K562 (cell line): Measurements from ENCODE around the gene RBM27. TPM values are rescaled to one million over a fixed set of nuclear protein-coding genes. Genes with fewer than 3 reads are reported as not detected.

Experiments
- ATAC-seq: fragments of 200-7000 bp; cut with Tn5 transposase; 3 replicates; pipeline ENCODE4 v1.9.1; 2020; ENCODE audit warnings: moderate library complexity
- BruUV-seq: library from RNA; stranded (reverse); fragments of 400-500 nt; replicated peaks from 2 replicates; lab custom pipeline; 2021; lab: Mats Ljungman, UMichigan
- CTCF ChIA-PET: fragments of 300-600 bp; formaldehyde crosslinking; extraction: SDS; loops from one replicate; lab custom pipeline; 2021; ENCODE audit warnings: low intra/inter-chr PET ratio; lab: Yijun Ruan, JAX
- POLR2A ChIA-PET: fragments of 300-600, 350-650 bp; sonication (Branson Sonifier 250); formaldehyde crosslinking; extraction: SDS; loops from one replicate; lab custom pipeline; 2021; ENCODE audit warnings: antibody characterized with exemption, inconsistent platforms; lab: Yijun Ruan, JAX
- DNase-seq, 4 experiments: peaks; one replicate each; pipeline versions ENCODE4 v3.0.0 to v3.0.0-alpha.2; 2011 to 2018; ENCODE audit warnings: low spot score in 3 of 4, mixed read lengths in 3 of 4; ENCODE audit errors: extremely low read depth in 1 of 4
- FAIRE-seq: peaks from 2 replicates; lab custom pipeline; 2011; peaks lifted over from hg19 to GRCh38; lab: Jason Lieb, UNC
- H2AFZ ChIP-seq: 2 replicates; pipeline ENCODE4 v1.6.0; 2011; ENCODE audit warnings: low read depth, low read length, control low read depth, inconsistent platforms
- H3K27ac ChIP-seq: fragments of 200-600 bp; 3 replicates; pipeline ENCODE4 v1.8.0; 2011; ENCODE audit warnings: low read depth, mild to moderate bottlenecking, control low read depth, inconsistent platforms, low read length, moderate library complexity, mixed read lengths; ENCODE audit errors: extremely low read depth
- H3K27me3 ChIP-seq, 2 experiments: fragments of 300-600 bp in 1 of 2; 2 replicates in 1 of 2; 3 replicates in 1 of 2; pipeline versions ENCODE4 v1.6.0 to v1.8.0; 2011; ENCODE audit warnings: inconsistent platforms in 2 of 2, low read length in 2 of 2, mild to moderate bottlenecking in 1 of 2, mixed read lengths in 1 of 2, moderate library complexity in 1 of 2; ENCODE audit not compliant: control insufficient read depth in 2 of 2, insufficient read depth in 2 of 2
- H3K36me3 ChIP-seq: fragments of 300-600 bp; 3 replicates; pipeline ENCODE4 v1.8.0; 2011; ENCODE audit warnings: mild to moderate bottlenecking, low read length, inconsistent platforms; ENCODE audit not compliant: control insufficient read depth, insufficient read depth
- H3K4me1 ChIP-seq, 2 experiments: fragments of 200-600 bp in 1 of 2; replicated peaks in 1 of 2; 2 replicates in 1 of 2; 3 replicates in 1 of 2; pipeline versions ENCODE4 v1.5.1 to v1.8.0; 2011; ENCODE audit warnings: inconsistent platforms in 2 of 2, low read length in 2 of 2, mild to moderate bottlenecking in 1 of 2, mixed read lengths in 1 of 2, moderate library complexity in 1 of 2; ENCODE audit not compliant: control insufficient read depth in 2 of 2, insufficient read depth in 2 of 2
- H3K4me2 ChIP-seq: 2 replicates; pipeline ENCODE4 v1.6.1; 2011; ENCODE audit warnings: low read length, control low read depth, inconsistent platforms, mixed read lengths; ENCODE audit not compliant: insufficient read depth
- H3K4me3 ChIP-seq: fragments of 200-600 bp; sonication (generic), shearing (Covaris generic); 2 replicates; pipeline ENCODE4 v1.5.1; 2016; ENCODE audit warnings: control low read depth, inconsistent platforms
- H3K79me2 ChIP-seq: fragments of 200-600 bp; 3 replicates; pipeline ENCODE4 v1.8.0; 2011; ENCODE audit warnings: low read length, inconsistent platforms; ENCODE audit not compliant: control insufficient read depth, insufficient read depth
- H3K9ac ChIP-seq, 2 experiments: 2 replicates each; pipeline versions ENCODE4 v1.6.0 to v1.6.1; 2011; ENCODE audit warnings: low read depth in 2 of 2, low read length in 2 of 2, control low read depth in 1 of 2, inconsistent platforms in 1 of 2, mild to moderate bottlenecking in 1 of 2, mixed read lengths in 1 of 2; ENCODE audit not compliant: insufficient read depth in 1 of 2
- H3K9me1 ChIP-seq: one replicate; pipeline ENCODE4 v1.6.0; 2011; ENCODE audit warnings: inconsistent platforms, mild to moderate bottlenecking, low read length, moderate library complexity; ENCODE audit not compliant: control insufficient read depth, insufficient read depth
- H3K9me3 ChIP-seq: replicated peaks from 2 replicates; pipeline ENCODE4 v1.5.1; 2011; ENCODE audit warnings: low read depth, low read length, inconsistent platforms; ENCODE audit not compliant: control insufficient read depth, insufficient read depth
- H4K20me1 ChIP-seq: replicated peaks from 2 replicates; pipeline ENCODE4 v1.6.1; 2011; ENCODE audit warnings: low read length, inconsistent platforms, mixed read lengths; ENCODE audit not compliant: control insufficient read depth, insufficient read depth
- CBFB ChIP-seq: sonication (generic); formaldehyde crosslinking; IDR thresholded peaks from 2 replicates; pipeline ENCODE4 v1.4.0; 2020; ENCODE audit warnings: mild to moderate bottlenecking, missing genetic modification reagents
- CEBPG ChIP-seq, 3 experiments: fragments of 200-800 bp in 1 of 3; sonication (Bioruptor generic) in 1 of 3; sonication (generic) in 1 of 3; formaldehyde crosslinking in 1 of 3; IDR thresholded peaks in 2 of 3; conservative IDR thresholded peaks in 1 of 3; 2 replicates each; pipeline versions ENCODE4 v1.6.1 to v1.8.0; 2016 to 2022; ENCODE audit warnings: missing compliant biosample characterization in 2 of 3, missing genetic modification characterization in 2 of 3, mild to moderate bottlenecking in 1 of 3, missing genetic modification reagents in 1 of 3
- FOXK2 ChIP-seq, 2 experiments: fragments of 450-650 bp; IDR thresholded peaks in 1 of 2; conservative IDR thresholded peaks in 1 of 2; 2 replicates each; pipeline ENCODE4 v1.6.1; 2016; ENCODE audit warnings: low read depth in 2 of 2, mild to moderate bottlenecking in 1 of 2
- GTF2F1 ChIP-seq: IDR thresholded peaks from 2 replicates; pipeline ENCODE4 v1.6.1; 2011; ENCODE audit warnings: low read depth, low read length, improper control_type of control experiment
- LEF1 ChIP-seq: fragments of 450-650 bp; IDR thresholded peaks from 2 replicates; pipeline ENCODE4 v1.6.1; 2016; ENCODE audit warnings: mild to moderate bottlenecking
- PHF21A ChIP-seq: fragments of 450-650 bp; IDR thresholded peaks from 2 replicates; pipeline ENCODE4 v1.6.1; 2017; ENCODE audit warnings: low read depth, borderline replicate concordance
- POLR2H ChIP-seq: IDR thresholded peaks from 2 replicates; pipeline ENCODE4 v1.6.1; 2016; ENCODE audit warnings: missing genetic modification characterization, low read depth, mild to moderate bottlenecking, control low read depth, missing compliant biosample characterization, moderate library complexity
- RBBP5 ChIP-seq: fragments of 200-600 bp; sonication (generic); IDR thresholded peaks from 2 replicates; pipeline ENCODE4 v1.6.1; 2012; ENCODE audit warnings: borderline replicate concordance, mild to moderate bottlenecking, low read length, control low read depth, inconsistent platforms; ENCODE audit not compliant: insufficient read depth, poor library complexity, severe bottlenecking
- RBM17 ChIP-seq: fragments of 200-400 bp; formaldehyde crosslinking; IDR thresholded peaks from 2 replicates; pipeline ENCODE4 v1.6.1; 2017; ENCODE audit warnings: low read depth, mild to moderate bottlenecking, low read length, borderline replicate concordance
- THAP12 ChIP-seq: fragments of 250-450 bp; sonication (Bioruptor Pico); IDR thresholded peaks from 2 replicates; pipeline ENCODE4 v1.9.0; 2021; ENCODE audit warnings: mild to moderate bottlenecking, inconsistent platforms
- YBX1 ChIP-seq: fragments of 450-650 bp; IDR thresholded peaks from 2 replicates; pipeline ENCODE4 v1.7.1; 2016; ENCODE audit warnings: mild to moderate bottlenecking
- ZNF140 ChIP-seq: fragments of 250-450 bp; sonication (Bioruptor Pico); IDR thresholded peaks from 2 replicates; pipeline ENCODE4 v1.8.0; 2021; ENCODE audit warnings: moderate library complexity, mild to moderate bottlenecking, inconsistent platforms
- ZNF3 ChIP-seq: fragments of 250-450 bp; sonication (Bioruptor Pico); IDR thresholded peaks from 2 replicates; pipeline ENCODE4 v1.5.0; 2021; ENCODE audit warnings: mild to moderate bottlenecking, moderate library complexity
- ZNF511 ChIP-seq: sonication (generic); formaldehyde crosslinking; IDR thresholded peaks from 2 replicates; pipeline ENCODE4 v1.8.0; 2022; ENCODE audit warnings: mild to moderate bottlenecking, missing genetic modification reagents
- ZNF668 ChIP-seq: fragments of 250-450 bp; sonication (Bioruptor Pico); IDR thresholded peaks from 2 replicates; pipeline ENCODE4 v1.8.0; 2022; ENCODE audit warnings: mild to moderate bottlenecking, inconsistent platforms
- WGBS: fragments of 100-300 bp; shearing (Covaris generic); methylation state at CpG from one replicate; pipeline ENCODE4 v1.1.6; 2016; ENCODE audit warnings: low coverage, mixed read lengths; ENCODE audit not compliant: insufficient coverage; ENCODE audit errors: missing lambda C conversion rate; 5-methylcytosine and 5-hydroxymethylcytosine counted together
- in situ Hi-C: fragments of 300-500 bp; cut with MboI; formaldehyde crosslinking; loops from 4 replicates; pipeline ENCODE4 v1.15.0; 2018; ENCODE audit warnings: inconsistent platforms, mixed read lengths
- intact Hi-C: fragments of 100-400 bp; cut with micrococcal nuclease; formaldehyde crosslinking; loops from 2 replicates; pipeline ENCODE4 v1.14.2; 2022
- polyA plus RNA-seq, 8 experiments: library from polyadenylated mRNA; depleted of rRNA in 4 of 8; stranded (reverse) in 5 of 8; unstranded in 3 of 8; fragments of >200 nt; fragmentation: Nextera tagmentation in 2 of 8; fragmentation: Illumina TruSeq in 1 of 8; extraction: Ambion mirVana in 2 of 8; extraction: Trizol in 1 of 8; gene quantifications; 2 replicates each; pipeline versions ENCODE4 v1.2.1 to v1.2.3, GENCODE V29; 2011 to 2014; ENCODE audit warnings: inconsistent platforms in 1 of 8, missing spikeins in 1 of 8
- total RNA-seq, 7 experiments: library from RNA; depleted of rRNA in 6 of 7; stranded (reverse); fragments of >200 nt in 6 of 7; fragmentation: Illumina TruSeq in 2 of 7; extraction: Trizol in 2 of 7; gene quantifications; 2 replicates each; pipeline versions ENCODE4 v1.2.1 to v1.2.3, GENCODE V29; 2011 to 2021; ENCODE audit warnings: low replicate concordance in 1 of 7
- TF ChIP-seq, protein P1 (sequence below), 2 experiments: fragments of 450-650 bp in 1 of 2; sonication (generic) in 1 of 2; formaldehyde crosslinking in 1 of 2; IDR thresholded peaks in 1 of 2; conservative IDR thresholded peaks in 1 of 2; 2 replicates each; pipeline versions ENCODE4 v1.6.1 to v1.8.1; 2016 to 2023; ENCODE audit warnings: mild to moderate bottlenecking in 2 of 2, moderate library complexity in 2 of 2, inconsistent platforms in 1 of 2, missing genetic modification reagents in 1 of 2

Gene RBM27
- total and polyA plus RNA-seq, 9 of the 15 experiments (the other 6 are each of a cell fraction or from before 2014, with no cell fraction given) = 5.3 to 45.4 (median 29.1) TPM

DNA sequence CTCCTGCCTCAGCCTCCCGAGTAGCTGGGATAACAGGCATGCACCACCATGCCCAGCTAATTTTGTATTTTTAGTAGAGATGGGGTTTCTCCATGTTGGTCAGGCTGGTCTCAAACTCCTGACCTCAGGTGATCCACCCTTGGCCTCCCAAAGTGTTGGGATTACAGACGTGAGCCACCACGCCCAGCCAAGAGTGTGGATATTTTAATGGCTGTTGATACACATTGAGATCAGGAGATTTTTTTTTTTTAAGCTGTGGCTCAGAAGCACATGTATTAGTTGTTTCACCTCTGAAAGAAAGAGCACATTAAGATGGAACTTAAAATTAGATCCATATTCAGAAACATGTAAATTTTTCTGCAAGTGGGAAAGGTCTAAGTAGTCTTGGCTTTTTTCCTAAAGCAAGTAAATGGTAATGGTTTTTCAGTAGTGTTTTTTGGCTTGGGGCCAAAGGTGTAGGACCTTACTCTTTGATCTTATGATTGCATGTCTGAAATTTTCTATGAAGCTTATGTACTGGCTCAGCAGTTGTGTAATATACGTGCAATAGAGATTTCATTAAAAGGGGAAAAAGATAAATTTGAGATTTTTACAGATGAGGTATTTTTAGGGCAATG, 9.9 kb downstream of the RBM27 start:
- Histone ChIP-seq H3K4me2 (no peak overlapping the region), H4K20me1 (peaks cover 18% of the 10 kb centered on the region), H3K27me3 (no peaks in the 10 kb centered on the region), H3K9me1 (no peaks in the 10 kb centered on the region), H3K27ac (no peak overlapping the region), H3K36me3 (peaks cover 15% of the 10 kb centered on the region; the same call in 2 of the 3 replicates), H3K9ac (no peak overlapping the region), H3K79me2 (peaks cover 97% of the 10 kb centered on the region), H3K4me3 (no peak overlapping the region), H2AFZ (no peak overlapping the region), H3K4me1 (peaks cover 14 to 19% of the 10 kb centered on the region in 2 experiments; a peak in 4 of 5 replicates), H3K9me3 (no peaks in the 10 kb centered on the region)
- WGBS = 34% methylated on average over 4 of the region's 4 CpGs
- peak in 2 of 4 experiments; percentile 26 to 70 for DNase-seq
- ChIA-PET POLR2A (interaction anchor here (0.9 to 2.2 kb wide), 5 partner anchors 8 to 237 kb away, joined by 3 to 11 read pairs (median 3); partner anchors contain the start of gene RBM27), CTCF (no interaction called here)
- intact Hi-C loops (no loop called here), in situ Hi-C loops (no loop called here)
- ATAC-seq = peak; percentile 44
- peak; percentile 67 for FAIRE-seq
- no TSS peak for BruUV-seq
- no peak for TF ChIP-seq YBX1
- TF ChIP-seq ZNF3 (CRISPR knock-in tag) = no peak
- no peak for TF ChIP-seq CEBPG (CRISPR knock-in tag; IDR thresholded peaks at IDR 0.05)
- peak in 1 of 2 experiments; percentile 57; a peak in 3 of 4 replicates for TF ChIP-seq CEBPG (tag; conservative IDR thresholded peaks at IDR 0.05 in 1 of 2, IDR thresholded peaks at IDR 0.05 in 1 of 2)
- TF ChIP-seq PHF21A = no peak
- no peak for TF ChIP-seq RBM17
- no peak for TF ChIP-seq ZNF511
- TF ChIP-seq FOXK2 (conservative IDR thresholded peaks at IDR 0.05 in 1 of 2, IDR thresholded peaks at IDR 0.05 in 1 of 2; ENCODE audit: low read depth in 2 of 2) = no peak
- TF ChIP-seq, protein P1, sequence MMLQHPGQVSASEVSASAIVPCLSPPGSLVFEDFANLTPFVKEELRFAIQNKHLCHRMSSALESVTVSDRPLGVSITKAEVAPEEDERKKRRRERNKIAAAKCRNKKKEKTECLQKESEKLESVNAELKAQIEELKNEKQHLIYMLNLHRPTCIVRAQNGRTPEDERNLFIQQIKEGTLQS (IDR thresholded peaks at IDR 0.05) = peak; percentile 16; the same call in 1 of the 2 replicates
- TF ChIP-seq, protein P1 (CRISPR knock-in tag; conservative IDR thresholded peaks at IDR 0.05) = no peak
- TF ChIP-seq CBFB (CRISPR knock-in tag) = no peak
- no peak for TF ChIP-seq THAP12
- no peak for TF ChIP-seq GTF2F1
- TF ChIP-seq RBBP5 = no peak
- TF ChIP-seq LEF1 = peak; percentile 68
- no peak for TF ChIP-seq POLR2H
- TF ChIP-seq ZNF140 (CRISPR knock-in tag) = no peak
- TF ChIP-seq ZNF668 (CRISPR knock-in tag) = no peak
